ENCODE measurements around the gene PAPPA2.

Gene PAPPA2

GRCh38 chr1:176494436-176494835 is 31.5 kb downstream of the PAPPA2 start:
- Histone ChIP-seq H3K27ac (ENCODE audit: low read length) (no peak overlapping the region), H3K4me1 (ENCODE audit: low read length) (no peaks in the 10 kb centered on the region), H3K27me3 (ENCODE audit: low read depth, low read length) (0 out of 2 replicates have a peak, but pooled peaks cover 5% of the 10 kb centered on the region), H3K36me3 (replicated peaks; ENCODE audit: low read depth, low read length) (no peaks in the 10 kb centered on the region), H2AFZ (ENCODE audit: low read depth, low read length) (no peak overlapping the region), H3K79me2 (ENCODE audit: low read length) (no peaks in the 10 kb centered on the region), H4K20me1 (ENCODE audit: insufficient read depth, low read length) (no peaks in the 10 kb centered on the region), H3K9ac (ENCODE audit: low read length) (no peak overlapping the region), H3K9me3 (ENCODE audit: insufficient read depth, low read length) (no peaks in the 10 kb centered on the region), H3K4me3 (ENCODE audit: low read length) (no peak overlapping the region), H3K4me2 (ENCODE audit: low read length) (no peak overlapping the region)
- TF ChIP-seq CTCF (IDR thresholded peaks at IDR 0.05; ENCODE audit: low read depth, low read length) (no peak), EZH2phosphoT487 (IDR thresholded peaks at IDR 0.05; ENCODE audit: low read depth) (no peak)

- no peaks in the 10 kb centered on the region for H3K9me3 ChIP-seq (ENCODE audit: insufficient read depth, low read length)
- TF ChIP-seq EZH2phosphoT487 (IDR thresholded peaks at IDR 0.05; ENCODE audit: low read depth) (no peak), CTCF (IDR thresholded peaks at IDR 0.05; ENCODE audit: low read depth, low read length) (no peak)
Observed at GRCh38 chr1:176499671-176500070, 36.7 kb downstream of the PAPPA2 start.

GRCh38 chr1:176501599-176501998 is 38.6 kb downstream of the PAPPA2 start:
- H3K9ac ChIP-seq (ENCODE audit: low read length) = no peak overlapping the region
- no peaks in the 10 kb centered on the region for H4K20me1 ChIP-seq (ENCODE audit: insufficient read depth, low read length)
- H2AFZ ChIP-seq (ENCODE audit: low read depth, low read length) = no peak overlapping the region
- no peak overlapping the region for H3K4me3 ChIP-seq (ENCODE audit: low read length)
- no peaks in the 10 kb centered on the region for H3K36me3 ChIP-seq (replicated peaks; ENCODE audit: low read depth, low read length)
- H3K9me3 ChIP-seq (ENCODE audit: insufficient read depth, low read length) = no peaks in the 10 kb centered on the region
- H3K4me2 ChIP-seq (ENCODE audit: low read length) = no peak overlapping the region
- H3K27ac ChIP-seq (ENCODE audit: low read length) = no peak overlapping the region
- H3K27me3 ChIP-seq (ENCODE audit: low read depth, low read length) = peaks cover 42% of the 10 kb centered on the region
- H3K79me2 ChIP-seq (ENCODE audit: low read length) = no peaks in the 10 kb centered on the region
- TF ChIP-seq EZH2phosphoT487 (IDR thresholded peaks at IDR 0.05; ENCODE audit: low read depth) = no peak
- no peak for TF ChIP-seq CTCF (IDR thresholded peaks at IDR 0.05; ENCODE audit: low read depth, low read length)
- H3K4me1 ChIP-seq (ENCODE audit: low read length) = no peaks in the 10 kb centered on the region

More at GRCh38 chr1:176499671-176500070, 36.7 kb downstream of the PAPPA2 start:
- Histone ChIP-seq H3K4me1 (ENCODE audit: low read length) (no peaks in the 10 kb centered on the region), H3K36me3 (replicated peaks; ENCODE audit: low read depth, low read length) (no peaks in the 10 kb centered on the region), H2AFZ (ENCODE audit: low read depth, low read length) (no peak overlapping the region), H3K4me2 (ENCODE audit: low read length) (no peak overlapping the region), H3K9ac (ENCODE audit: low read length) (no peak overlapping the region), H3K27me3 (ENCODE audit: low read depth, low read length) (peaks cover 25% of the 10 kb centered on the region), H3K79me2 (ENCODE audit: low read length) (no peaks in the 10 kb centered on the region), H3K27ac (ENCODE audit: low read length) (no peak overlapping the region), H4K20me1 (ENCODE audit: insufficient read depth, low read length) (no peaks in the 10 kb centered on the region), H3K4me3 (ENCODE audit: low read length) (no peak overlapping the region)

- H3K27ac ChIP-seq (ENCODE audit: low read length) = no peak overlapping the region
- peaks cover 51% of the 10 kb centered on the region for H3K27me3 ChIP-seq (ENCODE audit: low read depth, low read length)
- no peak overlapping the region for H2AFZ ChIP-seq (ENCODE audit: low read depth, low read length)
- H3K79me2 ChIP-seq (ENCODE audit: low read length) = no peaks in the 10 kb centered on the region
- no peaks in the 10 kb centered on the region for H3K4me1 ChIP-seq (ENCODE audit: low read length)
- no peak overlapping the region for H3K4me3 ChIP-seq (ENCODE audit: low read length)
- H4K20me1 ChIP-seq (ENCODE audit: insufficient read depth, low read length) = no peaks in the 10 kb centered on the region
- no peak overlapping the region for H3K4me2 ChIP-seq (ENCODE audit: low read length)
- H3K36me3 ChIP-seq (replicated peaks; ENCODE audit: low read depth, low read length) = no peaks in the 10 kb centered on the region
- no peak overlapping the region for H3K9ac ChIP-seq (ENCODE audit: low read length)
- H3K9me3 ChIP-seq (ENCODE audit: insufficient read depth, low read length) = no peaks in the 10 kb centered on the region
- TF ChIP-seq CTCF (IDR thresholded peaks at IDR 0.05; ENCODE audit: low read depth, low read length) (no peak), EZH2phosphoT487 (IDR thresholded peaks at IDR 0.05; ENCODE audit: low read depth) (no peak)
Observed at GRCh38 chr1:176504848-176505553, 42.0 kb downstream of the PAPPA2 start.

Data from OCI-LY3 (cell line).